GM19238 (cell line): ENCODE data around the gene BSPH1.
"Not testable (repeated sequence)": the region's sequence is repeated elsewhere in the genome, so short reads cannot be mapped to it uniquely, and the experiment has no call there.

Experiments used
- DNase-seq: peaks from one replicate; pipeline ENCODE4 v3.0.0; 2011; ENCODE audit warnings: low spot score; ENCODE audit not compliant: insufficient read length

The BSPH1 gene

GRCh38 chr19:47992070-47992469 lies at the start of gene BSPH1:
TSS of gene BSPH1 (minus strand) at chr19:47992170. CDS start at chr19:47992081, 89 bp downstream.
- DNase-seq: no peak

GRCh38 chr19:48036765-48037164 lies 44.8 kb upstream of the BSPH1 start:
- DNase-seq: no peak

- no peak for DNase-seq
Measured at GRCh38 chr19:48033604-48034003, 41.6 kb upstream of the BSPH1 start.

- DNase-seq: no peak
Measured at GRCh38 chr19:48030073-48030472, 38.1 kb upstream of the BSPH1 start.

GRCh38 chr19:48029431-48029830 lies 37.5 kb upstream of the BSPH1 start:
- DNase-seq: no peak

GRCh38 chr19:48025480-48025879 lies 33.5 kb upstream of the BSPH1 start:
- DNase-seq: no peak

- no peak for DNase-seq
Measured at GRCh38 chr19:48023518-48023917, 31.5 kb upstream of the BSPH1 start.

GRCh38 chr19:48023011-48023410 lies 31.0 kb upstream of the BSPH1 start:
- no peak for DNase-seq

GRCh38 chr19:48020686-48021085 lies 28.7 kb upstream of the BSPH1 start:
- no peak for DNase-seq

- no peak for DNase-seq
Measured at GRCh38 chr19:48010932-48011758, 19.2 kb upstream of the BSPH1 start.

GRCh38 chr19:48006762-48007161 lies 14.8 kb upstream of the BSPH1 start:
- DNase-seq: no peak

GRCh38 chr19:48004236-48004635 lies 12.3 kb upstream of the BSPH1 start:
- DNase-seq: no peak

GRCh38 chr19:48000846-48001245 lies 8.9 kb upstream of the BSPH1 start:
- no peak for DNase-seq

- DNase-seq: no peak
Measured at GRCh38 chr19:47998800-47999199, 6.8 kb upstream of the BSPH1 start.

- DNase-seq: no peak
Measured at GRCh38 chr19:47996230-47996727, 4.3 kb upstream of the BSPH1 start.

- no peak for DNase-seq
Measured at GRCh38 chr19:47994209-47994802, 2.3 kb upstream of the BSPH1 start, which contains the start of gene ELSPBP1. TSS of gene ELSPBP1 (plus strand) at chr19:47994632. CDS start at chr19:48008668, 14,036 bp downstream.

- no peak for DNase-seq
Measured at GRCh38 chr19:47991191-47991808, 670 bp downstream of the BSPH1 start.

- DNase-seq: no peak
Measured at GRCh38 chr19:47973529-47973928, 18.4 kb downstream of the BSPH1 start.

GRCh38 chr19:47955936-47956335 lies 36.0 kb downstream of the BSPH1 start:
- DNase-seq: not testable (repeated sequence)

- not testable (repeated sequence) for DNase-seq
Measured at GRCh38 chr19:47952132-47952531, 39.8 kb downstream of the BSPH1 start.

- DNase-seq: not testable (repeated sequence)
Measured at GRCh38 chr19:47949852-47950521, 42.0 kb downstream of the BSPH1 start.

- DNase-seq: not testable (repeated sequence)
Measured at GRCh38 chr19:47928581-47928980, 63.4 kb downstream of the BSPH1 start.
